HL-60 (cell line): ENCODE results near the gene PCYT1B.

ENCODE experiments used
- DNase-seq, 2 experiments: peaks; one replicate each; pipeline ENCODE4 v3.0.0-alpha.2; 2010 to 2020; ENCODE audit warnings: low read depth in 1 of 2, low spot score in 1 of 2
- H3K27ac ChIP-seq: fragments of 250-450 bp; sonication (Bioruptor Pico); replicated peaks from 2 replicates; pipeline ENCODE4 v1.5.1; 2020; ENCODE audit warnings: mild to moderate bottlenecking, moderate library complexity
- H3K27me3 ChIP-seq: fragments of 250-450 bp; sonication (Bioruptor Pico); 2 replicates; pipeline ENCODE4 v1.5.1; 2021; ENCODE audit warnings: mild to moderate bottlenecking, moderate library complexity; ENCODE audit not compliant: insufficient read depth, poor library complexity, severe bottlenecking
- H3K4me3 ChIP-seq: replicated peaks from 2 replicates; pipeline ENCODE4 v1.5.1; 2011; ENCODE audit warnings: mild to moderate bottlenecking, control low read depth, low read length; ENCODE audit not compliant: insufficient read depth
- CTCF ChIP-seq: IDR thresholded peaks from one replicate; pipeline ENCODE4 v1.5.1; 2011; ENCODE audit warnings: low read length, control low read depth, inconsistent platforms; ENCODE audit not compliant: insufficient read depth
- GABPA ChIP-seq: IDR thresholded peaks from 2 replicates; pipeline ENCODE4 v1.6.1; 2012; ENCODE audit warnings: low read depth
- POLR2AphosphoS5 ChIP-seq: IDR thresholded peaks from 2 replicates; pipeline ENCODE4 v1.6.1; 2012; ENCODE audit warnings: low read depth
- REST ChIP-seq: IDR thresholded peaks from 2 replicates; pipeline ENCODE4 v1.6.1; 2012; ENCODE audit warnings: low read depth; ENCODE audit not compliant: insufficient replicate concordance
- SPI1 ChIP-seq: IDR thresholded peaks from 2 replicates; pipeline ENCODE4 v1.6.1; 2012; ENCODE audit warnings: low read depth, mild to moderate bottlenecking, borderline replicate concordance

The PCYT1B gene

GRCh38 chrX:24662352-24662751 is 15.2 kb upstream of the PCYT1B start:
- no peak for DNase-seq
- TF ChIP-seq GABPA, result no peak
- no peak for TF ChIP-seq SPI1
- TF ChIP-seq POLR2AphosphoS5, result no peak
- Histone ChIP-seq H3K27ac (no peak overlapping the region), H3K4me3 (no peak overlapping the region), H3K27me3 (peaks cover 2% of the 10 kb centered on the region)

GRCh38 chrX:24661292-24661691 is 14.1 kb upstream of the PCYT1B start:
- peaks cover 2% of the 10 kb centered on the region for H3K27me3 ChIP-seq
- no peak overlapping the region for H3K27ac ChIP-seq
- no peak for DNase-seq
- TF ChIP-seq SPI1 (no peak), GABPA (no peak), CTCF (no peak), POLR2AphosphoS5 (no peak), REST (no peak)
- no peak overlapping the region for H3K4me3 ChIP-seq

GRCh38 chrX:24659646-24660045 is 12.5 kb upstream of the PCYT1B start:
- Histone ChIP-seq H3K27me3 (peaks cover 2% of the 10 kb centered on the region), H3K27ac (no peak overlapping the region), H3K4me3 (no peak overlapping the region)
- TF ChIP-seq SPI1 (no peak), REST (no peak), GABPA (no peak), POLR2AphosphoS5 (no peak), CTCF (no peak)
- DNase-seq, result no peak

GRCh38 chrX:24659106-24659505 is 12.0 kb upstream of the PCYT1B start:
- H3K27me3 ChIP-seq, result peaks cover 2% of the 10 kb centered on the region
- no peak overlapping the region for H3K27ac ChIP-seq
- H3K4me3 ChIP-seq, result no peak overlapping the region
- no peak for TF ChIP-seq POLR2AphosphoS5
- TF ChIP-seq CTCF, result no peak
- TF ChIP-seq GABPA, result no peak
- no peak for TF ChIP-seq SPI1
- no peak for TF ChIP-seq REST
- DNase-seq, result no peak
